ENCODE results near the gene NAA30. TPM values are rescaled to one million over a fixed set of nuclear protein-coding genes. Genes with fewer than 3 reads are reported as not detected.

Gene NAA30
- total and polyA plus RNA-seq, 9 of the 15 experiments (the other 6 are each of a cell fraction or from before 2014, with no cell fraction given) = 2.2 to 8.0 (median 6.9) TPM

- H3K9me1 ChIP-seq (ENCODE audit: control insufficient read depth, insufficient read depth, low read length) = no peaks in the 10 kb centered on the region
- H3K4me2 ChIP-seq (ENCODE audit: insufficient read depth, low read length) = no peak overlapping the region
- WGBS (ENCODE audit: insufficient coverage, low coverage, missing lambda C conversion rate) = 73% methylated on average over 2 of the region's 2 CpGs
- no peaks in the 10 kb centered on the region for H4K20me1 ChIP-seq (replicated peaks; ENCODE audit: control insufficient read depth, insufficient read depth, low read length)
- H3K9me3 ChIP-seq (replicated peaks; ENCODE audit: control insufficient read depth, insufficient read depth, low read depth, low read length) = no peaks in the 10 kb centered on the region
- H3K4me3 ChIP-seq = no peak overlapping the region
- H3K9ac ChIP-seq (ENCODE audit: insufficient read depth in 1 of 2, low read depth in 2 of 2, low read length in 2 of 2) = no peak overlapping the region
- no peaks in the 10 kb centered on the region; the same call in 2 of the 3 replicates for H3K79me2 ChIP-seq (ENCODE audit: control insufficient read depth, insufficient read depth, low read length)
- DNase-seq (ENCODE audit: extremely low read depth in 1 of 4, low spot score in 3 of 4) (no peak), FAIRE-seq (no peak), ATAC-seq (no peak)
- no peak overlapping the region for H2AFZ ChIP-seq (ENCODE audit: low read depth, low read length)
- ChIA-PET CTCF (ENCODE audit: low intra/inter-chr PET ratio) (no interaction called here), POLR2A (interaction anchor here (0.7 to 1.5 kb wide), 2 partner anchors 8 to 15 kb away, joined by 3 to 7 read pairs; partner anchors contain the start of gene NAA30)
- no peaks in the 10 kb centered on the region for H3K27me3 ChIP-seq (ENCODE audit: control insufficient read depth in 2 of 2, insufficient read depth in 2 of 2, low read length in 2 of 2)
- H3K36me3 ChIP-seq (ENCODE audit: control insufficient read depth, insufficient read depth, low read length) = peaks cover 23% of the 10 kb centered on the region; the same call in 2 of the 3 replicates
- in situ Hi-C loops (cut with MboI) (no loop called here), intact Hi-C loops (cut with micrococcal nuclease) (no loop called here)
- H3K4me1 ChIP-seq (replicated peaks in 1 of 2; ENCODE audit: control insufficient read depth in 2 of 2, insufficient read depth in 2 of 2, low read length in 2 of 2) = no peaks in the 10 kb centered on the region
- H3K27ac ChIP-seq (ENCODE audit: extremely low read depth, low read depth, low read length) = no peak overlapping the region
- TF ChIP-seq SMARCE1 (IDR thresholded peaks at IDR 0.05) (no peak), XRCC5 (IDR thresholded peaks at IDR 0.05; ENCODE audit: low read depth, low read length) (no peak), CHCHD3 (CRISPR knock-in tag; IDR thresholded peaks at IDR 0.05) (no peak), HDAC6 (IDR thresholded peaks at IDR 0.05; ENCODE audit: low read depth, low read length) (no peak), PYGO2 (tag; IDR thresholded peaks at IDR 0.05) (no peak), HEY1 (CRISPR knock-in tag; IDR thresholded peaks at IDR 0.05; ENCODE audit: borderline replicate concordance) (no peak), NEUROD1 (IDR thresholded peaks at IDR 0.05; ENCODE audit: borderline replicate concordance, low read depth, low read length, partially characterized antibody) (no peak), ASH1L (IDR thresholded peaks at IDR 0.05; ENCODE audit: borderline replicate concordance, low read depth, partially characterized antibody) (no peak), NR2F6 (CRISPR knock-in tag; IDR thresholded peaks at IDR 0.05) (no peak), RAD21 (CRISPR knock-in tag; conservative IDR thresholded peaks at IDR 0.05 in 1 of 2, IDR thresholded peaks at IDR 0.05 in 1 of 2) (no peak), ILK (tag; IDR thresholded peaks at IDR 0.05; ENCODE audit: borderline replicate concordance, low read depth) (no peak), ZNF232 (CRISPR knock-in tag; IDR thresholded peaks at IDR 0.05) (no peak)
- BruUV-seq (replicated peaks) = no TSS peak
Measured at GRCh38 chr14:57405562-57405961, 15.2 kb downstream of the NAA30 start.
